H1 (cell line): ENCODE measurements around the gene DUOX1. TPM values are rescaled to one million over a fixed set of nuclear protein-coding genes. Genes with fewer than 3 reads are reported as not detected.

ENCODE experiments used
- CTCF ChIA-PET: fragments of 300-600 bp; sonication (Branson Sonifier 250); formaldehyde crosslinking; loops from one replicate; lab custom pipeline; 2021; ENCODE audit not compliant: partially characterized antibody; lab: Charles Lee
- POLR2A ChIA-PET: fragments of 300-600 bp; sonication (Branson Sonifier 250); formaldehyde crosslinking; loops from one replicate; lab custom pipeline; 2021; ENCODE audit warnings: inconsistent platforms; ENCODE audit not compliant: partially characterized antibody; lab: Charles Lee
- DNase-seq, 2 experiments: peaks; one replicate each; pipeline versions ENCODE4 v3.0.0 to v3.0.0-alpha.2; 2010 to 2022; ENCODE audit warnings: low spot score in 2 of 2, low read depth in 1 of 2, mixed read lengths in 1 of 2
- FAIRE-seq: peaks from 2 replicates; lab custom pipeline; 2011; peaks lifted over from hg19 to GRCh38; lab: Jason Lieb, UNC
- H2AFZ ChIP-seq: 2 replicates; pipeline ENCODE4 v1.8.1; 2012; ENCODE audit warnings: low read length, inconsistent platforms
- H2AK5ac ChIP-seq: 2 replicates; pipeline ENCODE4 v1.6.1; 2013; ENCODE audit warnings: low read depth, low read length
- H2BK120ac ChIP-seq: replicated peaks from 2 replicates; pipeline ENCODE3; 2013; ENCODE audit warnings: low read depth, low read length, inconsistent platforms
- H2BK12ac ChIP-seq: 2 replicates; pipeline ENCODE4 v1.6.1; 2013; ENCODE audit warnings: low read depth, low read length
- H2BK15ac ChIP-seq: 2 replicates; pipeline ENCODE4 v1.6.1; 2013; ENCODE audit warnings: low read length
- H2BK20ac ChIP-seq: 2 replicates; pipeline ENCODE4 v1.6.1; 2013; ENCODE audit warnings: low read length
- H2BK5ac ChIP-seq: 2 replicates; pipeline ENCODE4 v1.6.1; 2013; ENCODE audit warnings: low read depth, low read length
- H3K14ac ChIP-seq: 2 replicates; pipeline ENCODE4 v1.6.1; 2013; ENCODE audit warnings: inconsistent platforms; ENCODE audit not compliant: insufficient read length
- H3K18ac ChIP-seq: 2 replicates; pipeline ENCODE4 v1.6.1; 2013; ENCODE audit warnings: low read length; ENCODE audit errors: extremely low read depth
- H3K23ac ChIP-seq: 2 replicates; pipeline ENCODE4 v1.6.1; 2013; ENCODE audit warnings: inconsistent platforms; ENCODE audit not compliant: insufficient read length
- H3K23me2 ChIP-seq: 2 replicates; pipeline ENCODE4 v1.6.1; 2013; ENCODE audit warnings: low read depth, low read length
- H3K27ac ChIP-seq: 2 replicates; pipeline ENCODE4 v1.6.1; 2011; ENCODE audit warnings: low read depth, low read length, inconsistent platforms
- H3K27me3 ChIP-seq, 4 experiments: replicated peaks in 1 of 4; 1 replicate in 1 of 4; 2 replicates in 3 of 4; pipeline versions ENCODE4 v1.6.1 to v1.8.1; 2011 to 2013; ENCODE audit warnings: low read length in 3 of 4, mild to moderate bottlenecking in 3 of 4, inconsistent platforms in 2 of 4, mixed read lengths in 2 of 4, moderate library complexity in 1 of 4; ENCODE audit not compliant: control insufficient read depth in 3 of 4, insufficient read depth in 3 of 4; ENCODE audit errors: extremely low read depth in 1 of 4
- H3K36me3 ChIP-seq, 4 experiments: 2 replicates each; pipeline versions ENCODE4 v1.6.1 to v1.8.1; 2011 to 2013; ENCODE audit warnings: mild to moderate bottlenecking in 4 of 4, low read length in 3 of 4, moderate library complexity in 2 of 4, control low read depth in 1 of 4, inconsistent platforms in 1 of 4; ENCODE audit not compliant: insufficient read depth in 4 of 4, control insufficient read depth in 2 of 4
- H3K4ac ChIP-seq: replicated peaks from 2 replicates; pipeline ENCODE3; 2013; ENCODE audit warnings: low read length, low read depth, mixed read lengths, inconsistent platforms; ENCODE audit not compliant: insufficient read length
- H3K4me1 ChIP-seq, 4 experiments: replicated peaks in 1 of 4; 1 replicate in 1 of 4; 2 replicates in 3 of 4; pipeline versions ENCODE4 v1.6.1 to v1.8.1; 2011 to 2013; ENCODE audit warnings: low read length in 3 of 4, inconsistent platforms in 2 of 4, mixed read lengths in 1 of 4; ENCODE audit not compliant: insufficient read depth in 4 of 4, control insufficient read depth in 3 of 4
- H3K4me2 ChIP-seq, 2 experiments: 2 replicates each; pipeline versions ENCODE4 v1.6.1 to v1.8.1; 2011 to 2013; ENCODE audit warnings: low read depth in 2 of 2, low read length in 2 of 2, control low read depth in 1 of 2, inconsistent platforms in 1 of 2, mild to moderate bottlenecking in 1 of 2; ENCODE audit not compliant: insufficient read depth in 1 of 2
- H3K4me3 ChIP-seq, 4 experiments: fragments of 200-600, 300-600 bp in 1 of 4; sonication (generic), shearing (Covaris generic), sonication (Bioruptor Twin) in 1 of 4; 2 replicates each; pipeline versions ENCODE4 v1.5.1 to v1.8.1; 2011 to 2016; ENCODE audit warnings: low read length in 4 of 4, low read depth in 3 of 4, control low read depth in 2 of 4, inconsistent platforms in 2 of 4, mild to moderate bottlenecking in 2 of 4, mixed read lengths in 1 of 4, moderate library complexity in 1 of 4; ENCODE audit not compliant: insufficient read depth in 2 of 4; ENCODE audit errors: extremely low read depth in 1 of 4
- H3K56ac ChIP-seq: replicated peaks from 2 replicates; pipeline ENCODE3; 2013; ENCODE audit warnings: low read depth, mild to moderate bottlenecking, mixed read lengths, low read length, inconsistent platforms; ENCODE audit not compliant: insufficient read length
- H3K79me1 ChIP-seq: 2 replicates; pipeline ENCODE4 v1.6.1; 2013; ENCODE audit warnings: low read depth, low read length, control low read depth
- H3K79me2 ChIP-seq, 2 experiments: 2 replicates each; pipeline versions ENCODE4 v1.6.1 to v1.8.1; 2012 to 2013; ENCODE audit warnings: low read length in 2 of 2, mild to moderate bottlenecking in 2 of 2, inconsistent platforms in 1 of 2; ENCODE audit not compliant: insufficient read depth in 2 of 2, control insufficient read depth in 1 of 2
- H3K9ac ChIP-seq, 4 experiments: replicated peaks in 1 of 4; 1 replicate in 1 of 4; 2 replicates in 3 of 4; pipeline versions ENCODE4 v1.6.1 to v1.8.1; 2011 to 2013; ENCODE audit warnings: low read depth in 3 of 4, low read length in 3 of 4, control low read depth in 2 of 4, mild to moderate bottlenecking in 2 of 4, moderate library complexity in 2 of 4, inconsistent platforms in 1 of 4; ENCODE audit errors: extremely low read depth in 1 of 4
- H3K9me3 ChIP-seq, 2 experiments: 2 replicates each; pipeline versions ENCODE4 v1.6.1 to v1.8.1; 2012 to 2013; ENCODE audit warnings: mild to moderate bottlenecking in 2 of 2, moderate library complexity in 2 of 2, control low read depth in 1 of 2, inconsistent platforms in 1 of 2, low read depth in 1 of 2, low read length in 1 of 2, mixed read lengths in 1 of 2; ENCODE audit not compliant: insufficient read depth in 2 of 2
- H4K20me1 ChIP-seq, 2 experiments: replicated peaks in 1 of 2; 2 replicates each; pipeline versions ENCODE3 to v1.8.1; 2011 to 2013; ENCODE audit warnings: inconsistent platforms in 2 of 2, low read length in 2 of 2, mild to moderate bottlenecking in 1 of 2; ENCODE audit not compliant: insufficient read depth in 2 of 2, control insufficient read depth in 1 of 2
- H4K5ac ChIP-seq: 2 replicates; pipeline ENCODE4 v1.6.1; 2013; ENCODE audit warnings: low read length, low read depth, mixed read lengths, inconsistent platforms; ENCODE audit not compliant: insufficient read length
- H4K8ac ChIP-seq: 2 replicates; pipeline ENCODE4 v1.8.0; 2013; ENCODE audit warnings: mild to moderate bottlenecking, moderate library complexity, low read length, inconsistent platforms; ENCODE audit not compliant: insufficient read depth; ENCODE audit errors: extremely low read depth
- H4K91ac ChIP-seq: replicated peaks from 2 replicates; pipeline ENCODE3; 2013; ENCODE audit warnings: low read length, mixed read lengths, inconsistent platforms; ENCODE audit not compliant: insufficient read length
- EZH2 ChIP-seq: fragments of 200-600 bp; sonication (generic); IDR thresholded peaks from 2 replicates; pipeline ENCODE4 v1.7.1; 2012; ENCODE audit warnings: low read depth, mild to moderate bottlenecking, moderate library complexity, low read length, inconsistent platforms; ENCODE audit not compliant: severe bottlenecking
- GABPA ChIP-seq: IDR thresholded peaks from 2 replicates; pipeline ENCODE4 v1.6.1; 2011; ENCODE audit warnings: mild to moderate bottlenecking, low read length, moderate library complexity, borderline replicate concordance; ENCODE audit not compliant: insufficient read depth
- GTF2F1 ChIP-seq: IDR thresholded peaks from 2 replicates; pipeline ENCODE4 v1.6.1; 2012; ENCODE audit warnings: low read depth, low read length, improper control_type of control experiment, borderline replicate concordance
- KDM4A ChIP-seq: IDR thresholded peaks from one replicate; pipeline ENCODE4 v1.7.1; 2012; ENCODE audit warnings: low read depth, mild to moderate bottlenecking, moderate library complexity, low read length, inconsistent platforms; ENCODE audit not compliant: severe bottlenecking
- RAD21 ChIP-seq, 2 experiments: IDR thresholded peaks in 1 of 2; conservative IDR thresholded peaks in 1 of 2; 2 replicates each; pipeline ENCODE4 v1.6.1; 2011; ENCODE audit warnings: low read depth in 2 of 2, low read length in 2 of 2, improper control_type of control experiment in 1 of 2, inconsistent platforms in 1 of 2, mild to moderate bottlenecking in 1 of 2, moderate library complexity in 1 of 2
- RBBP5 ChIP-seq: IDR thresholded peaks from 2 replicates; pipeline ENCODE4 v1.7.1; 2012; ENCODE audit warnings: low read depth, mild to moderate bottlenecking, inconsistent platforms, low read length, moderate library complexity, borderline replicate concordance
- RXRA ChIP-seq: IDR thresholded peaks from 2 replicates; pipeline ENCODE4 v1.6.1; 2011; ENCODE audit warnings: low read depth, mild to moderate bottlenecking, low read length, moderate library complexity; ENCODE audit not compliant: insufficient read depth
- TAF1 ChIP-seq: IDR thresholded peaks from 2 replicates; pipeline ENCODE4 v1.6.1; 2011; ENCODE audit warnings: mild to moderate bottlenecking, low read depth, low read length
- TCF12 ChIP-seq: IDR thresholded peaks from 2 replicates; pipeline ENCODE4 v1.6.1; 2011; ENCODE audit warnings: low read depth, mild to moderate bottlenecking, low read length
- WGBS, 2 experiments: shearing (Covaris generic) in 1 of 2; methylation state at CpG; one replicate each; pipeline versions ENCODE4 v1.1.6 to v1.1.7; 2013 to 2015; ENCODE audit warnings: low lambda C conversion rate in 2 of 2, mixed read lengths in 2 of 2, inconsistent platforms in 1 of 2, low coverage in 1 of 2, missing lambda C conversion rate in 1 of 2; ENCODE audit not compliant: insufficient replicate concordance in 2 of 2, insufficient coverage in 1 of 2, insufficient read length in 1 of 2; ENCODE audit errors: extremely low coverage in 1 of 2, missing lambda C conversion rate in 1 of 2; 5-methylcytosine and 5-hydroxymethylcytosine counted together
- polyA plus RNA-seq, 7 experiments: library from polyadenylated mRNA; depleted of rRNA in 3 of 7; stranded (reverse) in 5 of 7; unstranded in 2 of 7; fragments of >200 nt in 5 of 7; fragments of 200-250 nt in 2 of 7; gene quantifications; 1 replicate in 5 of 7; 2 replicates in 1 of 7; 4 replicates in 1 of 7; pipeline versions ENCODE4 v1.2.1 to v1.2.3, GENCODE V29; 2011 to 2013; ENCODE audit warnings: missing spikeins in 2 of 7, mixed read lengths in 2 of 7
- total RNA-seq: library from RNA; stranded (reverse); fragmentation: NEBNext Ultra II Directional; extraction: Animal tissue kit (Norgen Biotek cat#: 25700); gene quantifications from 2 replicates; pipeline ENCODE4 v1.2.1, GENCODE V29; 2021
- TF ChIP-seq, protein P1 (sequence below): IDR thresholded peaks from 2 replicates; pipeline ENCODE4 v1.6.1; 2011; ENCODE audit warnings: low read depth, mild to moderate bottlenecking, low read length; ENCODE audit not compliant: insufficient read depth
- TF ChIP-seq, protein P2 (sequence below): IDR thresholded peaks from 2 replicates; pipeline ENCODE4 v1.6.1; 2012; ENCODE audit warnings: low read length, inconsistent platforms

The DUOX1 gene
- total and polyA plus RNA-seq, 2 of the 8 experiments (the other 6 are each of a cell fraction or from before 2014, with no cell fraction given), result 0.84 to 1.4 TPM

DNA sequence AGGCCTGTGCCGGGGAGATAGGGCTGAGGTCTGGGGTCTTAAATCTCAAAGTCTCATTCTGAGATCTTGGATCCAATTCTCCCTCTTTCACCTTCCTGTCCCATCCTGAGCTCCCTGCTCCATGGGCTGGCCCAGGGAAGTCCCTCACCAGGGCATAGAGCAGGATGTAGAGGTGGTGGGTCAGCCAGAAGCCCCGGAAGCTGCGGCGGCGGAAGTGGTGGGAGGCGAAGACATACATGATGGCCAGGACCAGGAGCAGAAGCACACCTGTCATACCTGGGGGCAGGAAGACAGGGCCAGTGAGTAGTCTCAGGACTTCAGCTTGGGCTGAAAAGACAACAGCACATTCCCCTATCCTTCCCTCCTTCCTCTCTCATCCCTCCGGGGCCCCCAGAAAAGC, 32.3 kb upstream of the DUOX1 start:
- no peaks in the 10 kb centered on the region for H3K9me3 ChIP-seq
- H4K5ac ChIP-seq, result no peak overlapping the region
- no peak overlapping the region for H3K4ac ChIP-seq
- H2BK120ac ChIP-seq, result no peak overlapping the region
- no peaks in the 10 kb centered on the region for H3K79me1 ChIP-seq
- H3K36me3 ChIP-seq, result no peaks in the 10 kb centered on the region
- peaks cover 0 to 5% (median 4%) of the 10 kb centered on the region in 4 experiments; a peak in 1 of 7 replicates for H3K27me3 ChIP-seq
- no peak overlapping the region for H3K4me2 ChIP-seq
- no peaks in the 10 kb centered on the region; the same call in 1 of the 2 replicates for H3K23me2 ChIP-seq
- H3K9ac ChIP-seq, result no peak overlapping the region
- no peak overlapping the region for H2BK20ac ChIP-seq
- no peaks in the 10 kb centered on the region for H4K20me1 ChIP-seq
- POLR2A ChIA-PET, result no interaction called here
- FAIRE-seq, result no peak
- H3K18ac ChIP-seq, result no peak overlapping the region
- H4K8ac ChIP-seq, result no peak overlapping the region
- no peak overlapping the region for H3K27ac ChIP-seq
- no peak overlapping the region for H3K23ac ChIP-seq
- H2BK12ac ChIP-seq, result no peak overlapping the region
- CTCF ChIA-PET, result interaction anchor here (1.3 to 3.5 kb wide), 3 partner anchors 10 to 61 kb away, joined by 3 to 14 read pairs (median 4); no protein-coding TSS in a partner anchor
- no peak overlapping the region for H2BK15ac ChIP-seq
- H4K91ac ChIP-seq, result no peak overlapping the region
- WGBS, 2 experiments, result 91% methylated on average over 7 of the region's 7 CpGs; no CpG with 5 or more reads in 1 of the 2 experiments
- H2AFZ ChIP-seq, result no peak overlapping the region
- no peak overlapping the region for H3K14ac ChIP-seq
- H3K4me3 ChIP-seq, result no peak overlapping the region
- no peak overlapping the region for H3K56ac ChIP-seq
- peaks cover 0 to 11% (median 8%) of the 10 kb centered on the region in 4 experiments; a peak in 5 of 7 replicates for H3K4me1 ChIP-seq
- no peaks in the 10 kb centered on the region for H3K79me2 ChIP-seq
- H2BK5ac ChIP-seq, result no peak overlapping the region
- no peak for DNase-seq
- no peak overlapping the region for H2AK5ac ChIP-seq
- no peak for TF ChIP-seq GABPA
- TF ChIP-seq EZH2, result no peak
- TF ChIP-seq TCF12, result no peak
- no peak for TF ChIP-seq TAF1
- TF ChIP-seq RBBP5, result no peak
- TF ChIP-seq RAD21 (IDR thresholded peaks at IDR 0.05 in 1 of 2, conservative IDR thresholded peaks at IDR 0.05 in 1 of 2; ENCODE audit: low read depth in 2 of 2, low read length in 2 of 2), result no peak
- TF ChIP-seq, protein P1, sequence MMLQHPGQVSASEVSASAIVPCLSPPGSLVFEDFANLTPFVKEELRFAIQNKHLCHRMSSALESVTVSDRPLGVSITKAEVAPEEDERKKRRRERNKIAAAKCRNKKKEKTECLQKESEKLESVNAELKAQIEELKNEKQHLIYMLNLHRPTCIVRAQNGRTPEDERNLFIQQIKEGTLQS, result no peak
- TF ChIP-seq KDM4A, result no peak
- TF ChIP-seq RXRA, result no peak
- no peak for TF ChIP-seq GTF2F1
- TF ChIP-seq, protein P2, sequence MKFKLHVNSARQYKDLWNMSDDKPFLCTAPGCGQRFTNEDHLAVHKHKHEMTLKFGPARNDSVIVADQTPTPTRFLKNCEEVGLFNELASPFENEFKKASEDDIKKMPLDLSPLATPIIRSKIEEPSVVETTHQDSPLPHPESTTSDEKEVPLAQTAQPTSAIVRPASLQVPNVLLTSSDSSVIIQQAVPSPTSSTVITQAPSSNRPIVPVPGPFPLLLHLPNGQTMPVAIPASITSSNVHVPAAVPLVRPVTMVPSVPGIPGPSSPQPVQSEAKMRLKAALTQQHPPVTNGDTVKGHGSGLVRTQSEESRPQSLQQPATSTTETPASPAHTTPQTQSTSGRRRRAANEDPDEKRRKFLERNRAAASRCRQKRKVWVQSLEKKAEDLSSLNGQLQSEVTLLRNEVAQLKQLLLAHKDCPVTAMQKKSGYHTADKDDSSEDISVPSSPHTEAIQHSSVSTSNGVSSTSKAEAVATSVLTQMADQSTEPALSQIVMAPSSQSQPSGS, result no peak
